HG03342 (cell line): ENCODE measurements around the gene TBL1XR1.

ENCODE experiments used
- ATAC-seq: cut with Tn5 transposase; IDR thresholded peaks from one replicate; pipeline ENCODE4 v1.9.1; 2021; ENCODE audit warnings: mild to moderate bottlenecking, moderate library complexity; ENCODE audit not compliant: unreplicated experiment

TBL1XR1 gene

GRCh38 chr3:177111541-177111949 is 85.7 kb downstream of the TBL1XR1 start:
- ATAC-seq: peak; percentile 38

GRCh38 chr3:177110895-177111294 is 86.4 kb downstream of the TBL1XR1 start:
- no peak for ATAC-seq

GRCh38 chr3:177110386-177110785 is 86.9 kb downstream of the TBL1XR1 start:
- no peak for ATAC-seq

- ATAC-seq: no peak
Observed at GRCh38 chr3:177109688-177110330, 87.5 kb downstream of the TBL1XR1 start.

GRCh38 chr3:177108648-177109047 is 88.6 kb downstream of the TBL1XR1 start:
- ATAC-seq: no peak

- ATAC-seq: no peak
Observed at GRCh38 chr3:177107461-177108239, 89.6 kb downstream of the TBL1XR1 start.

- no peak for ATAC-seq
Observed at GRCh38 chr3:177106594-177106993, 90.7 kb downstream of the TBL1XR1 start.

- ATAC-seq: no peak
Observed at GRCh38 chr3:177106184-177106583, 91.1 kb downstream of the TBL1XR1 start.

- no peak for ATAC-seq
Observed at GRCh38 chr3:177105623-177106022, 91.7 kb downstream of the TBL1XR1 start.

- ATAC-seq: no peak
Observed at GRCh38 chr3:177104299-177104992, 92.8 kb downstream of the TBL1XR1 start.

GRCh38 chr3:177102553-177102952 is 94.7 kb downstream of the TBL1XR1 start:
- ATAC-seq: no peak

- no peak for ATAC-seq
Observed at GRCh38 chr3:177098551-177098950, 98.7 kb downstream of the TBL1XR1 start.

GRCh38 chr3:177096615-177097014 is 100.7 kb downstream of the TBL1XR1 start:
- no peak for ATAC-seq

- no peak for ATAC-seq
Observed at GRCh38 chr3:177093966-177094365, 103.3 kb downstream of the TBL1XR1 start.

- ATAC-seq: no peak
Observed at GRCh38 chr3:177089901-177090300, 107.4 kb downstream of the TBL1XR1 start.

GRCh38 chr3:177089110-177089509 is 108.2 kb downstream of the TBL1XR1 start:
- ATAC-seq: no peak

GRCh38 chr3:177085794-177086193 is 111.5 kb downstream of the TBL1XR1 start:
- ATAC-seq: no peak

- no peak for ATAC-seq
Observed at GRCh38 chr3:177084616-177085015, 112.7 kb downstream of the TBL1XR1 start.

GRCh38 chr3:177080122-177080521 is 117.2 kb downstream of the TBL1XR1 start:
- no peak for ATAC-seq

- no peak for ATAC-seq
Observed at GRCh38 chr3:177079684-177080083, 117.6 kb downstream of the TBL1XR1 start.

GRCh38 chr3:177071496-177072156 is 125.7 kb downstream of the TBL1XR1 start:
- no peak for ATAC-seq
